Measurements from ENCODE around the gene TMEM217. TPM values are rescaled to one million over a fixed set of nuclear protein-coding genes. Genes with fewer than 3 reads are reported as not detected.
A peak's percentile ranks its signal among the peaks of the same experiment; 100 is the strongest.

TMEM217 gene
- total RNA-seq, 5 donors from 2014 or later (not counting 1 experiment from before 2014, with no cell fraction given) = 0.22 to 1.3 (median 0.49) TPM

DNA sequence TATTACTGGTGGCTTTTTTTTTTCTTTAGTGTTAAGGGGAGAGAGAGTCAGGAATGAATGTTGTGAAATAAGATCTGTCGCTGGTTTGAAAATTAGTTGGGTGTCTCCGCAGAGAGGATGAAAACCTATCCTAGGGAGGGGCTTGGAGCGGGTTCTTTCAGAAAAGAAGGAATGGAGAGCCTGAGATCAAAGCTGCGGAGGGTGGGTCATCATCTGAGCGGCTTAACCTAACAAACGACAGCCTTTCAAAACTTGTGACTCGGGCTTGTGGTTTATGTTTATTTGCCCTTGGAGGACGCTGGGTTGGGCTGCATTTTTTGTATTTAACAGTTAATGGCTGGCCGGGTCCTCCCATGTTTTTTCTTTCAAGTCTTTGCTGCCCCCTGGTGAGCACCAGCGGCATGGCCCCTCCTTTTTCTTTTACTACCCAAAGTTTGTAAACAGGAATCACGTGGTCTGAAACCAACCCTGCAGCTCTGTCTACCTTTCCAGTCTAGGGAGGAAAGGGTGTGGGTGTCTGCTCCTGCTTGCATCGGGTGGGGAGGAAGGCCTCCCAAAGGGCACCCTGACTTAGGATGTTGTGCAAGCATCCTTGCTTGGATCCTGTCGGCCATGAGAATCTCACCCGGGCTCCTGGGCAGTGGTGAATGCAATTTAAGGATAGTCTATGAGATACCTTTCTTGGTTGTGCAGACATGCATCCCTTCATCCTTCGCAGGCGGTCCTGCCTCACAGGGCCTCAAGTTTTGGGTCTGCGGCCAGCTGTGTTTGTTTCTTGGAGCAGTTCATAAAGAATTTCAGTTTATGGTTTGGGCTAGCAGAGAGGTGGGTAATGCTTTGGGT, 85.8 kb downstream of the TMEM217 start:
- H3K4me3 ChIP-seq (ENCODE audit: control insufficient read depth in 1 of 2, extremely low read depth in 1 of 2, low read length in 1 of 2) = peak overlapping the region; percentile 78 to 90
- H3K27ac ChIP-seq (ENCODE audit: low read length) = peak overlapping the region; percentile 77
- no peaks in the 10 kb centered on the region for H3K27me3 ChIP-seq (replicated peaks in 1 of 2; ENCODE audit: control insufficient read depth in 2 of 2, extremely low read depth in 1 of 2, insufficient read depth in 2 of 2, low read length in 1 of 2)
- Mint-ChIP-seq H3K4me1 (peaks cover 62 to 64% (median 64%) of the 10 kb centered on the region in 3 donors), H3K27me3 (no peaks in the 10 kb centered on the region), H3K4me3 (peak overlapping the region; percentile 90 to 92 (median 91)), H3K27ac (peak overlapping the region; percentile 94 to 97), H3K36me3 (peaks cover 54% of the 10 kb centered on the region), H3K9me3 (no peaks in the 10 kb centered on the region)
- H3K9me3 ChIP-seq = no peaks in the 10 kb centered on the region
- peaks cover 0 to 43% of the 10 kb centered on the region in 2 donors for H3K36me3 ChIP-seq (ENCODE audit: control insufficient read depth in 2 of 2, extremely low read depth in 1 of 2, insufficient read depth in 1 of 2, low read length in 1 of 2)
- peaks cover 26 to 52% of the 10 kb centered on the region in 2 experiments for H3K4me1 ChIP-seq (ENCODE audit: control insufficient read depth in 1 of 2, extremely low read depth in 1 of 2, insufficient read depth in 2 of 2, low read length in 2 of 2)
- ATAC-seq (replicated peaks in 1 of 4) = peak; percentile 34 to 38 (median 36)
- DNase-seq = peak; percentile 82 to 95 (median 90)
- ChIA-PET CTCF (interaction anchor here (0.7 to 8.6 kb wide), 25 partner anchors 10 to 565 kb away, joined by 3 to 142 read pairs (median 5); partner anchors contain the start of gene C6orf89 (in 1 of the 2)), POLR2A (interaction anchor here (0.5 to 2.0 kb wide), 9 partner anchors 19 to 323 kb away, joined by 3 to 7 read pairs (median 4); no protein-coding TSS in a partner anchor)
- WGBS (ENCODE audit: insufficient coverage) = 2% methylated on average over 7 of the region's 17 CpGs

GRCh38 chr6:37171201-37171969, 86.6 kb downstream of the TMEM217 start:
- Histone ChIP-seq H3K9me3 (no peaks in the 10 kb centered on the region), H3K36me3 (ENCODE audit: control insufficient read depth in 2 of 2, extremely low read depth in 1 of 2, insufficient read depth in 1 of 2, low read length in 1 of 2) (peaks cover 0 to 43% of the 10 kb centered on the region in 2 donors), H3K27ac (ENCODE audit: low read length) (peak overlapping the region; percentile 77), H3K27me3 (replicated peaks in 1 of 2; ENCODE audit: control insufficient read depth in 2 of 2, extremely low read depth in 1 of 2, insufficient read depth in 2 of 2, low read length in 1 of 2) (no peaks in the 10 kb centered on the region), H3K4me1 (ENCODE audit: control insufficient read depth in 1 of 2, extremely low read depth in 1 of 2, insufficient read depth in 2 of 2, low read length in 2 of 2) (peaks cover 26 to 47% of the 10 kb centered on the region in 2 experiments), H3K4me3 (ENCODE audit: control insufficient read depth in 1 of 2, extremely low read depth in 1 of 2, low read length in 1 of 2) (peak overlapping the region; percentile 78 to 90)
- no peak for ATAC-seq (replicated peaks in 1 of 4)
- H3K4me1 Mint-ChIP-seq = peaks cover 54 to 56% (median 56%) of the 10 kb centered on the region in 3 donors
- no peaks in the 10 kb centered on the region for H3K27me3 Mint-ChIP-seq
- H3K4me3 Mint-ChIP-seq = peak overlapping the region; percentile 90 to 92 (median 91)
- ChIA-PET POLR2A (interaction anchor here (0.7 to 2.0 kb wide), 6 partner anchors 38 to 193 kb away, joined by 3 to 7 read pairs (median 4); no protein-coding TSS in a partner anchor), CTCF (interaction anchor here (0.5 to 8.6 kb wide), 25 partner anchors 11 to 1846 kb away, joined by 3 to 142 read pairs (median 4); partner anchors contain the start of gene C6orf89 (in 1 of the 2))
- under 1% methylated on average over 44 of the region's 45 CpGs for WGBS (ENCODE audit: insufficient coverage)
- H3K27ac Mint-ChIP-seq = peak overlapping the region; percentile 94 to 97
- DNase-seq = peak in 22 of 35 experiments; percentile 5 to 56 (median 34)
- no peaks in the 10 kb centered on the region for H3K9me3 Mint-ChIP-seq
- H3K36me3 Mint-ChIP-seq = peaks cover 49% of the 10 kb centered on the region

GRCh38 chr6:37170273-37171200, 87.4 kb downstream of the TMEM217 start:
- H3K9me3 ChIP-seq = no peaks in the 10 kb centered on the region
- peaks cover 25 to 40% of the 10 kb centered on the region in 2 experiments for H3K4me1 ChIP-seq (ENCODE audit: control insufficient read depth in 1 of 2, extremely low read depth in 1 of 2, insufficient read depth in 2 of 2, low read length in 2 of 2)
- Mint-ChIP-seq H3K4me1 (peaks cover 46 to 48% (median 47%) of the 10 kb centered on the region in 3 donors), H3K27ac (peak overlapping the region; percentile 94 to 97), H3K36me3 (peaks cover 45% of the 10 kb centered on the region), H3K27me3 (no peaks in the 10 kb centered on the region), H3K9me3 (no peaks in the 10 kb centered on the region), H3K4me3 (peak overlapping the region; percentile 90 to 92 (median 91))
- ChIA-PET POLR2A (interaction anchor here (0.6 to 1.5 kb wide), 6 partner anchors 20 to 185 kb away, joined by 5 to 14 read pairs (median 8); partner anchors contain the start of genes TBC1D22B (in 1 of the 2) and TMEM217 (in 1 of the 2)), CTCF (interaction anchor here (0.5 to 8.6 kb wide), 18 partner anchors 27 to 1845 kb away, joined by 3 to 142 read pairs (median 4); partner anchors contain the start of gene MTCH1 (in 1 of the 2))
- 0% methylated on average over 90 of the region's 92 CpGs for WGBS (ENCODE audit: insufficient coverage)
- peak overlapping the region; percentile 78 to 90 for H3K4me3 ChIP-seq (ENCODE audit: control insufficient read depth in 1 of 2, extremely low read depth in 1 of 2, low read length in 1 of 2)
- no peaks in the 10 kb centered on the region for H3K27me3 ChIP-seq (replicated peaks in 1 of 2; ENCODE audit: control insufficient read depth in 2 of 2, extremely low read depth in 1 of 2, insufficient read depth in 2 of 2, low read length in 1 of 2)
- H3K36me3 ChIP-seq (ENCODE audit: control insufficient read depth in 2 of 2, extremely low read depth in 1 of 2, insufficient read depth in 1 of 2, low read length in 1 of 2) = peaks cover 0 to 39% of the 10 kb centered on the region in 2 donors
- H3K27ac ChIP-seq (ENCODE audit: low read length) = peak overlapping the region; percentile 77
- DNase-seq (peak in 23 of 35 experiments; percentile 22 to 56 (median 40)), ATAC-seq (replicated peaks in 1 of 4) (peak in 2 of 4 experiments; percentile 0 to 2)

DNA sequence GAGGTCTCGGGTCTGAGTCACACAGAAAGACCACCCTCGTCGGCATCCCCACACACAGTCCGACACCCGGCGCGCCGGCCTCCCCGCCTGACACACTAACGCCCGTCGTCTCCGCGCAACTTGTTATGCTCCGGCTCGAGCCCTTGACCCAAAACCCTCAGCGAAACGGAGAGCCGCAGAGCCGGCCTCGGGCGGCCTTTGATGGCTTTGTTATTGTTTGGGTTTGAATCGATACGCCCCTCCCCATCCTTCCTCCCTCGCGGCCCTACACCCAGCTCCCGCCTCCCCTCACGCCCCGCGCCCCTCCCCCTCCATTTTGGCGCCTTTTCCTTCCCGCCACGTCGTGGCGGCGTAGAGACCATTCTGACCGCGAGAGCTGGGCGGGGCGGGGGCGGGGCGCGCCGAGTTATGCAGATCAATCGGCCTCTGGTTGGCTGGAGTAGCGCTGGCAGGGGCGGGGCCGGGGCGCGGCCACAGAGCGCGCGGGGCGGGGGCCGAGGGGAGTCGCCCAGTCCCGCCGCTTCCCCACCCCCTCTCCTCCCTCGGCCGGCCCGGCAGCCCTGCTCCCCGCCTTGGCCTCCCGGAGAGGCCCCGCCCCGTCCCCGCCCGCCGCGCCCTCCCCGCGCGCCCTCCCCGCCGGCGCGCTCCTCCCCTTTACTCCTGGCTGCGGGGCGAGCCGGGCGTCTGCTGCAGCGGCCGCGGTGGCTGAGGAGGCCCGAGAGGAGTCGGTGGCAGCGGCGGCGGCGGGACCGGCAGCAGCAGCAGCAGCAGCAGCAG, 88.3 kb downstream of the TMEM217 start, which contains the start of gene PIM1:
TSS of gene PIM1 (plus strand) at position 657 of the 777 bp plus-strand sequence. CDS start 424 bp downstream, outside the sequence.
- peak; percentile 79 to 88 (median 82) for ATAC-seq (replicated peaks in 1 of 4)
- peaks cover 19 to 36% of the 10 kb centered on the region in 2 experiments for H3K4me1 ChIP-seq (ENCODE audit: control insufficient read depth in 1 of 2, extremely low read depth in 1 of 2, insufficient read depth in 2 of 2, low read length in 2 of 2)
- Mint-ChIP-seq H3K4me3 (peak within 1 kb of the TSS; percentile 90 to 93 (median 92)), H3K36me3 (peaks cover 36% of the 10 kb centered on the region), H3K4me1 (peaks cover 37 to 39% (median 39%) of the 10 kb centered on the region in 3 donors), H3K27ac (peak within 1 kb of the TSS; percentile 95 to 99), H3K27me3 (no peaks in the 10 kb centered on the region), H3K9me3 (no peaks in the 10 kb centered on the region)
- ChIA-PET CTCF (interaction anchor here (0.6 to 8.6 kb wide), 16 partner anchors 35 to 944 kb away, joined by 3 to 142 read pairs (median 4); partner anchors contain the start of gene MTCH1 (in 1 of the 2)), POLR2A (interaction anchor here (0.6 to 1.4 kb wide), 6 partner anchors 21 to 184 kb away, joined by 5 to 14 read pairs (median 10); partner anchors contain the start of genes TBC1D22B (in 1 of the 2) and TMEM217 (in 1 of the 2))
- peak within 1 kb of the TSS; percentile 78 to 90 for H3K4me3 ChIP-seq (ENCODE audit: control insufficient read depth in 1 of 2, extremely low read depth in 1 of 2, low read length in 1 of 2)
- peak within 1 kb of the TSS; percentile 77 for H3K27ac ChIP-seq (ENCODE audit: low read length)
- peak; percentile 89 to 100 (median 99) for DNase-seq
- peaks cover 0 to 31% of the 10 kb centered on the region in 2 donors for H3K36me3 ChIP-seq (ENCODE audit: control insufficient read depth in 2 of 2, extremely low read depth in 1 of 2, insufficient read depth in 1 of 2, low read length in 1 of 2)
- H3K9me3 ChIP-seq = no peaks in the 10 kb centered on the region
- no peaks in the 10 kb centered on the region for H3K27me3 ChIP-seq (replicated peaks in 1 of 2; ENCODE audit: control insufficient read depth in 2 of 2, extremely low read depth in 1 of 2, insufficient read depth in 2 of 2, low read length in 1 of 2)
- WGBS (ENCODE audit: insufficient coverage) = under 1% methylated on average over 45 of the region's 90 CpGs

Measured in T-cell (primary cell).